22Rv1 (cell line): ENCODE results near the gene MAP1LC3B.

Source experiments
- H3K27ac ChIP-seq: fragments of 450-650 bp; 2 replicates; pipeline ENCODE4 v1.5.1; 2017
- ZFX ChIP-seq: fragments of 450-650 bp; IDR thresholded peaks from 2 replicates; pipeline ENCODE4 v1.6.1; 2017; ENCODE audit warnings: antibody characterized with exemption, borderline replicate concordance
- TF ChIP-seq, protein P1 (sequence below): fragments of 450-650 bp; IDR thresholded peaks from 2 replicates; pipeline ENCODE4 v1.5.1; 2017; ENCODE audit warnings: mild to moderate bottlenecking

MAP1LC3B gene

DNA sequence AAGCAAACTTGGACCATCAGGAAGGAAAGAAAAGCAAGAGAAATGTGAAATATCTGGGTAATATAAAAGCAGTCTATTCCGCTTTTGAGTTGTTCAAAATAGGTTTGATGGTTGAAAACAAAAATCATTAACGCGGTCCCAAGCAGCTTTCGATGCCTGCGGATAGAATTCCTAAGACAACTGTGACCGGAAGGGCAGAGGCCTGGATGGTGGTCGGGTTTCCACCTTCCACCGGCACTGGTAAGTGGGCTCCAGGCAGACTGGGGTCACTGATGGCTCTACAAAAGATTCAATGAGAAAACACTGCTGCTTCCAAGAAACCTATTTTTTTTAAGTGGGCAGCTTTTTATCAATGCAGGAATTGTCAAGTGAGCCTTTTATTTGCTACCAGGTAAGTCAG lies 50.9 kb downstream of the MAP1LC3B start:
- H3K27ac ChIP-seq = no peak overlapping the region
- TF ChIP-seq, protein P1, sequence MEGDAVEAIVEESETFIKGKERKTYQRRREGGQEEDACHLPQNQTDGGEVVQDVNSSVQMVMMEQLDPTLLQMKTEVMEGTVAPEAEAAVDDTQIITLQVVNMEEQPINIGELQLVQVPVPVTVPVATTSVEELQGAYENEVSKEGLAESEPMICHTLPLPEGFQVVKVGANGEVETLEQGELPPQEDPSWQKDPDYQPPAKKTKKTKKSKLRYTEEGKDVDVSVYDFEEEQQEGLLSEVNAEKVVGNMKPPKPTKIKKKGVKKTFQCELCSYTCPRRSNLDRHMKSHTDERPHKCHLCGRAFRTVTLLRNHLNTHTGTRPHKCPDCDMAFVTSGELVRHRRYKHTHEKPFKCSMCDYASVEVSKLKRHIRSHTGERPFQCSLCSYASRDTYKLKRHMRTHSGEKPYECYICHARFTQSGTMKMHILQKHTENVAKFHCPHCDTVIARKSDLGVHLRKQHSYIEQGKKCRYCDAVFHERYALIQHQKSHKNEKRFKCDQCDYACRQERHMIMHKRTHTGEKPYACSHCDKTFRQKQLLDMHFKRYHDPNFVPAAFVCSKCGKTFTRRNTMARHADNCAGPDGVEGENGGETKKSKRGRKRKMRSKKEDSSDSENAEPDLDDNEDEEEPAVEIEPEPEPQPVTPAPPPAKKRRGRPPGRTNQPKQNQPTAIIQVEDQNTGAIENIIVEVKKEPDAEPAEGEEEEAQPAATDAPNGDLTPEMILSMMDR = no peak
- no peak for TF ChIP-seq ZFX

- TF ChIP-seq ZFX = no peak
- TF ChIP-seq, protein P1 = no peak
Measured at GRCh38 chr16:87443964-87444363, 51.8 kb downstream of the MAP1LC3B start.

GRCh38 chr16:87445486-87445885 lies 53.4 kb downstream of the MAP1LC3B start:
- no peak for TF ChIP-seq ZFX
- TF ChIP-seq, protein P1 = no peak

More at GRCh38 chr16:87443964-87444363, 51.8 kb downstream of the MAP1LC3B start:
- no peak overlapping the region for H3K27ac ChIP-seq

GRCh38 chr16:87446479-87446878 lies 54.3 kb downstream of the MAP1LC3B start:
- TF ChIP-seq, protein P1 = no peak
- TF ChIP-seq ZFX = no peak
- H3K27ac ChIP-seq = no peak overlapping the region

More at GRCh38 chr16:87445486-87445885, 53.4 kb downstream of the MAP1LC3B start:
- no peak overlapping the region for H3K27ac ChIP-seq

DNA sequence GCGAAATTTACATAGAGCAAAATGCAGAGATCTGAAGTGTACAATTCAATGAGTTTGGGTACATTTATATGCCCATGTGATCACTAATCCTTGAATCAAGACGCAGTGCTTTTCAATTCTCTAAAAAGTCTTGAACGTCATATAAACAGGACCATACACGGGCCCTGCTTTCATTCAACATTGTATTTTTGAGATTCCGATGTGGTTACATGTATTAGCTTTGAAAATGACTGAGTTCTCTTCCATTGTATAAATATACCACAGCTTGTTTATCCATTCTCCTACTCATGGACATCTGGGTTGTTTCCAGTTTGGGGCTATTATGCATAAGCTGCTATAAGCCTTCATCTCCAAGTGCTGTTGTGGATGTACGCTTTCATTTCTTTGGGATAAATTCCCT lies 55.2 kb downstream of the MAP1LC3B start:
- H3K27ac ChIP-seq = no peak overlapping the region
- TF ChIP-seq ZFX = no peak
- TF ChIP-seq, protein P1 = no peak

GRCh38 chr16:87448866-87449265 lies 56.7 kb downstream of the MAP1LC3B start:
- no peak for TF ChIP-seq ZFX
- TF ChIP-seq, protein P1 = no peak
- no peak overlapping the region for H3K27ac ChIP-seq

- TF ChIP-seq, protein P1 = no peak
- no peak for TF ChIP-seq ZFX
- H3K27ac ChIP-seq = no peak overlapping the region
Measured at GRCh38 chr16:87451563-87452210, 59.6 kb downstream of the MAP1LC3B start.
